Brain microvascular endothelial cell (primary cell): ENCODE data around the gene ADH1B.
"Not testable (repeated sequence)": the region's sequence is repeated elsewhere in the genome, so short reads cannot be mapped to it uniquely, and the experiment has no call there.

Experiments
- DNase-seq: peaks from one replicate; pipeline ENCODE4 v3.0.0-alpha.2; 2020
- H3K27ac ChIP-seq: fragments of 250-450 bp; sonication (Bioruptor Pico); 2 replicates; pipeline ENCODE4 v1.5.1; 2020; ENCODE audit warnings: mild to moderate bottlenecking, moderate library complexity
- H3K27me3 ChIP-seq: fragments of 250-450 bp; sonication (Bioruptor Pico); replicated peaks from 2 replicates; pipeline ENCODE4 v1.5.1; 2020; ENCODE audit warnings: mild to moderate bottlenecking
- H3K36me3 ChIP-seq: fragments of 250-450 bp; sonication (Bioruptor Pico); replicated peaks from 2 replicates; pipeline ENCODE4 v1.5.1; 2020; ENCODE audit warnings: mild to moderate bottlenecking
- H3K4me3 ChIP-seq: 2 replicates; pipeline ENCODE4 v1.5.1; 2011; ENCODE audit warnings: low read depth, mild to moderate bottlenecking, control low read depth, low read length, moderate library complexity
- CTCF ChIP-seq: IDR thresholded peaks from 2 replicates; pipeline ENCODE4 v1.5.1; 2011; ENCODE audit warnings: low read depth, mild to moderate bottlenecking, moderate library complexity, low read length, control low read depth, inconsistent platforms; ENCODE audit errors: missing control alignments
- in situ Hi-C: cut with HindIII; loops from 2 replicates; pipeline ENCODE4 v1.10.0; 2017; ENCODE audit warnings: low sequenced_read_pairs, low pct_ligation_motif_present

ADH1B gene

DNA sequence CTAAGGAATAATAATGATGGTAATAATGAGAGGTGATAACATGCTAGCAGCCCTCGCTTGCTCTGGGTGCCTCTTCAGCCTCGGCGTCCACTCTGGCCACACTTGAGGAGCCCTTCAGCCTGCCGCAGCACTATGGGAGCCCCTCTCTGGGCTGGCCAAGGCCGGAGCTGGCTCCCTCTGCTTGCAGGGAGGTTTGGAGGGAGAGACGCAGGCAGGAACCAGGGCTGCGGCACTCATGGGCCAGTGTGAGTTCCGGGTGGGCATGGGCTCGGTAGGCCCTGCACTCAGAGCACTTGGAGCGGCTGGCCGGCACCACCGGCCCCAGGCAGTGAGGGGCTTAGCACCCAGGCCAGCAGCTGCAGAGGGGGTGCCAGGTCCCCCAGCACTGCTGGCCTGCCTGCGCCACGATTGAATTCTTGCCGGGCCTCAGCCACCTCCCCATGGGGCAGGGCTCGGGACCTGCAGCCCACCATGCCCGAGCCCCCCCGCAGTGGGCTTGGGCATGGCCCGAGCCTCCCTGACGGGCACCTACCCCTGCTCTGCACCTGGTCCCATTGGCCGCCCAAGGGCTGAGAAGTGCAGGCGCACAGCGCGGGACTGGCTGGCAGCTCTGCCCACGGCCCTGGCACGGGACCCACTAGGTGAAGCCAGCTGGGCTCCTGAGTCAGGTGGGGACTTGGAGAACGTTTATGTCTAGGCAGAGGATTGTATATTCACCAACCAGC, 38.4 kb upstream of the ADH1B start:
- Histone ChIP-seq H3K27ac (no peak overlapping the region), H3K4me3 (no peak overlapping the region), H3K36me3 (no peaks in the 10 kb centered on the region), H3K27me3 (no peaks in the 10 kb centered on the region)
- no peak for DNase-seq
- TF ChIP-seq CTCF, result no peak
- in situ Hi-C loops, result no loop called here

- H3K4me3 ChIP-seq, result no peak overlapping the region
- H3K27ac ChIP-seq, result no peak overlapping the region
- no peak for DNase-seq
- no peaks in the 10 kb centered on the region for H3K36me3 ChIP-seq
- no peaks in the 10 kb centered on the region for H3K27me3 ChIP-seq
- no peak for TF ChIP-seq CTCF
- in situ Hi-C loops, result no loop called here
Measured at GRCh38 chr4:99357948-99358347, 36.7 kb upstream of the ADH1B start.

- H3K4me3 ChIP-seq, result no peak overlapping the region
- in situ Hi-C loops, result no loop called here
- H3K27ac ChIP-seq, result no peak overlapping the region
- no peaks in the 10 kb centered on the region for H3K27me3 ChIP-seq
- DNase-seq, result no peak
- no peak for TF ChIP-seq CTCF
- H3K36me3 ChIP-seq, result no peaks in the 10 kb centered on the region
Measured at GRCh38 chr4:99356992-99357391, 35.8 kb upstream of the ADH1B start.

GRCh38 chr4:99356149-99356548, 34.9 kb upstream of the ADH1B start:
- in situ Hi-C loops, H3K4me3 ChIP-seq, H3K27ac ChIP-seq, DNase-seq, H3K27me3 ChIP-seq, H3K36me3 ChIP-seq: not testable (repeated sequence)

GRCh38 chr4:99352602-99353537, 31.7 kb upstream of the ADH1B start, which contains the start of gene ADH1C:
Gene ADH1C (minus strand): TSS chr4:99352746. CDS start chr4:99352675, 71 bp downstream.
- Histone ChIP-seq H3K36me3 (no peaks in the 10 kb centered on the region), H3K27ac (no peak within 1 kb of the TSS), H3K4me3 (no peak within 1 kb of the TSS), H3K27me3 (no peaks in the 10 kb centered on the region)
- in situ Hi-C loops, result no loop called here
- no peak for TF ChIP-seq CTCF
- DNase-seq, result peak; percentile 9

- Histone ChIP-seq H3K27ac (no peak overlapping the region), H3K27me3 (no peaks in the 10 kb centered on the region), H3K4me3 (no peak overlapping the region), H3K36me3 (no peaks in the 10 kb centered on the region)
- no peak for DNase-seq
- in situ Hi-C loops, result no loop called here
- TF ChIP-seq CTCF, result no peak
Measured at GRCh38 chr4:99351487-99351886, 30.3 kb upstream of the ADH1B start.
